ENCODE data around the gene CDK19.
"Not testable (repeated sequence)": the region's sequence is repeated elsewhere in the genome, so short reads cannot be mapped to it uniquely, and the experiment has no call there.

CDK19 gene

GRCh38 chr6:110608151-110608550, 207.1 kb downstream of the CDK19 start:
- Histone ChIP-seq H3K9me3 (replicated peaks in 1 of 2; ENCODE audit: control insufficient read depth in 2 of 2, insufficient read depth in 1 of 2, low read depth in 1 of 2, low read length in 2 of 2) (no peaks in the 10 kb centered on the region), H3K4me2 (ENCODE audit: insufficient read depth, low read length, poor library complexity, severe bottlenecking) (no peak overlapping the region), H3K4ac (ENCODE audit: low read length) (no peak overlapping the region), H2BK5ac (ENCODE audit: low read length) (no peak overlapping the region), H4K8ac (ENCODE audit: low read depth, low read length) (no peak overlapping the region), H3K79me1 (ENCODE audit: low read depth, low read length) (no peaks in the 10 kb centered on the region), H2BK15ac (ENCODE audit: low read length) (no peak overlapping the region), H3K4me3 (ENCODE audit: low read length in 2 of 2) (no peak overlapping the region), H3K9ac (ENCODE audit: low read depth, low read length, poor library complexity) (no peak overlapping the region), H2BK120ac (ENCODE audit: low read depth, low read length) (no peak overlapping the region), H2AFZ (ENCODE audit: low read length) (no peak overlapping the region), H3K4me1 (ENCODE audit: control insufficient read depth in 2 of 2, insufficient read depth in 1 of 2, low read depth in 1 of 2, low read length in 2 of 2) (no peaks in the 10 kb centered on the region), H3K23ac (ENCODE audit: low read depth, low read length, poor library complexity) (no peak overlapping the region), H3K18ac (ENCODE audit: low read length) (no peak overlapping the region), H2BK12ac (ENCODE audit: low read length) (no peak overlapping the region), H3K27ac (replicated peaks; ENCODE audit: low read length) (no peak overlapping the region), H4K91ac (ENCODE audit: low read depth, low read length, poor library complexity) (no peak overlapping the region), H3K14ac (ENCODE audit: low read length) (no peak overlapping the region), H2AK5ac (ENCODE audit: low read depth, low read length) (no peak overlapping the region), H3K27me3 (ENCODE audit: control insufficient read depth in 3 of 3, insufficient read depth in 3 of 3, low read depth in 1 of 3, low read length in 3 of 3) (no peaks in the 10 kb centered on the region), H3K36me3 (replicated peaks in 1 of 2; ENCODE audit: control insufficient read depth in 2 of 2, insufficient read depth in 2 of 2, low read length in 2 of 2) (peaks cover 1 to 33% of the 10 kb centered on the region in 2 donors)
- no CpG with 5 or more reads among the region's 2 CpGs for WGBS, 2 donors (ENCODE audit: extremely low coverage in 2 of 2, insufficient read length in 2 of 2, insufficient replicate concordance in 1 of 2)
- DNase-seq (ENCODE audit: low spot score), result no peak

GRCh38 chr6:110606151-110606550, 209.1 kb downstream of the CDK19 start:
- Histone ChIP-seq H3K18ac (ENCODE audit: low read length) (no peak overlapping the region), H3K23ac (ENCODE audit: low read depth, low read length, poor library complexity) (no peak overlapping the region), H3K9me3 (replicated peaks in 1 of 2; ENCODE audit: control insufficient read depth in 2 of 2, insufficient read depth in 1 of 2, low read depth in 1 of 2, low read length in 2 of 2) (no peaks in the 10 kb centered on the region), H3K9ac (ENCODE audit: low read depth, low read length, poor library complexity) (no peak overlapping the region), H3K14ac (ENCODE audit: low read length) (no peak overlapping the region), H3K79me1 (ENCODE audit: low read depth, low read length) (no peaks in the 10 kb centered on the region), H3K27ac (replicated peaks; ENCODE audit: low read length) (no peak overlapping the region), H2BK12ac (ENCODE audit: low read length) (no peak overlapping the region), H3K4me2 (ENCODE audit: insufficient read depth, low read length, poor library complexity, severe bottlenecking) (no peak overlapping the region), H3K4me1 (ENCODE audit: control insufficient read depth in 2 of 2, insufficient read depth in 1 of 2, low read depth in 1 of 2, low read length in 2 of 2) (no peaks in the 10 kb centered on the region), H2AFZ (ENCODE audit: low read length) (no peak overlapping the region), H3K4me3 (ENCODE audit: low read length in 2 of 2) (no peak overlapping the region), H3K4ac (ENCODE audit: low read length) (no peak overlapping the region), H4K91ac (ENCODE audit: low read depth, low read length, poor library complexity) (no peak overlapping the region), H2BK5ac (ENCODE audit: low read length) (no peak overlapping the region), H2BK120ac (ENCODE audit: low read depth, low read length) (no peak overlapping the region), H2AK5ac (ENCODE audit: low read depth, low read length) (no peak overlapping the region), H2BK15ac (ENCODE audit: low read length) (no peak overlapping the region), H4K8ac (ENCODE audit: low read depth, low read length) (no peak overlapping the region), H3K36me3 (replicated peaks in 1 of 2; ENCODE audit: control insufficient read depth in 2 of 2, insufficient read depth in 2 of 2, low read length in 2 of 2) (peaks cover 0 to 16% of the 10 kb centered on the region in 2 donors), H3K27me3 (ENCODE audit: control insufficient read depth in 3 of 3, insufficient read depth in 3 of 3, low read depth in 1 of 3, low read length in 3 of 3) (no peaks in the 10 kb centered on the region)
- no CpG with 5 or more reads among the region's 4 CpGs for whole genome bisulfite sequencing, 2 donors (ENCODE audit: extremely low coverage in 2 of 2, insufficient read length in 2 of 2, insufficient replicate concordance in 1 of 2)
- no peak for DNase-seq (ENCODE audit: low spot score)

- H3K9me3 ChIP-seq (replicated peaks in 1 of 2; ENCODE audit: control insufficient read depth in 2 of 2, insufficient read depth in 1 of 2, low read depth in 1 of 2, low read length in 2 of 2); H2BK5ac ChIP-seq (ENCODE audit: low read length); H3K23ac ChIP-seq (ENCODE audit: low read depth, low read length, poor library complexity); H4K8ac ChIP-seq (ENCODE audit: low read depth, low read length); H3K18ac ChIP-seq (ENCODE audit: low read length); DNase-seq (ENCODE audit: low spot score); H3K4me1 ChIP-seq (ENCODE audit: control insufficient read depth in 2 of 2, insufficient read depth in 1 of 2, low read depth in 1 of 2, low read length in 2 of 2); H2AFZ ChIP-seq (ENCODE audit: low read length); H2BK12ac ChIP-seq (ENCODE audit: low read length); H3K36me3 ChIP-seq (replicated peaks in 1 of 2; ENCODE audit: control insufficient read depth in 2 of 2, insufficient read depth in 2 of 2, low read length in 2 of 2); H3K9ac ChIP-seq (ENCODE audit: low read depth, low read length, poor library complexity); H2BK15ac ChIP-seq (ENCODE audit: low read length); H3K4me2 ChIP-seq (ENCODE audit: insufficient read depth, low read length, poor library complexity, severe bottlenecking); H3K14ac ChIP-seq (ENCODE audit: low read length); H4K91ac ChIP-seq (ENCODE audit: low read depth, low read length, poor library complexity); H2AK5ac ChIP-seq (ENCODE audit: low read depth, low read length); H3K4ac ChIP-seq (ENCODE audit: low read length); H3K27me3 ChIP-seq (ENCODE audit: control insufficient read depth in 3 of 3, insufficient read depth in 3 of 3, low read depth in 1 of 3, low read length in 3 of 3); H2BK120ac ChIP-seq (ENCODE audit: low read depth, low read length); H3K27ac ChIP-seq (replicated peaks; ENCODE audit: low read length); H3K79me1 ChIP-seq (ENCODE audit: low read depth, low read length); H3K4me3 ChIP-seq (ENCODE audit: low read length in 2 of 2): not testable (repeated sequence)
- no CpG with 5 or more reads among the region's 3 CpGs for WGBS, 2 donors (ENCODE audit: extremely low coverage in 2 of 2, insufficient read length in 2 of 2, insufficient replicate concordance in 1 of 2)
Observed at GRCh38 chr6:110600640-110601039, 214.6 kb downstream of the CDK19 start.

- H3K4me1 ChIP-seq (ENCODE audit: control insufficient read depth in 2 of 2, insufficient read depth in 1 of 2, low read depth in 1 of 2, low read length in 2 of 2), result peaks cover 0 to 2% of the 10 kb centered on the region in 2 donors
- H3K4me2 ChIP-seq (ENCODE audit: insufficient read depth, low read length, poor library complexity, severe bottlenecking), result no peak overlapping the region
- H3K79me1 ChIP-seq (ENCODE audit: low read depth, low read length), result no peaks in the 10 kb centered on the region
- no peak overlapping the region for H3K9ac ChIP-seq (ENCODE audit: low read depth, low read length, poor library complexity)
- H4K8ac ChIP-seq (ENCODE audit: low read depth, low read length), result no peak overlapping the region
- H3K23ac ChIP-seq (ENCODE audit: low read depth, low read length, poor library complexity), result no peak overlapping the region
- WGBS, 2 donors (ENCODE audit: extremely low coverage in 2 of 2, insufficient read length in 2 of 2, insufficient replicate concordance in 1 of 2), result no CpG with 5 or more reads among the region's 3 CpGs
- H3K9me3 ChIP-seq (replicated peaks in 1 of 2; ENCODE audit: control insufficient read depth in 2 of 2, insufficient read depth in 1 of 2, low read depth in 1 of 2, low read length in 2 of 2), result no peaks in the 10 kb centered on the region
- H3K4ac ChIP-seq (ENCODE audit: low read length), result no peak overlapping the region
- H2AFZ ChIP-seq (ENCODE audit: low read length), result no peak overlapping the region
- no peak overlapping the region for H3K4me3 ChIP-seq (ENCODE audit: low read length in 2 of 2)
- no peak overlapping the region for H4K91ac ChIP-seq (ENCODE audit: low read depth, low read length, poor library complexity)
- H2BK120ac ChIP-seq (ENCODE audit: low read depth, low read length), result no peak overlapping the region
- DNase-seq (ENCODE audit: low spot score), result no peak
- no peak overlapping the region for H2BK15ac ChIP-seq (ENCODE audit: low read length)
- no peak overlapping the region for H3K27ac ChIP-seq (replicated peaks; ENCODE audit: low read length)
- H2AK5ac ChIP-seq (ENCODE audit: low read depth, low read length), result no peak overlapping the region
- no peak overlapping the region for H3K18ac ChIP-seq (ENCODE audit: low read length)
- no peak overlapping the region for H2BK12ac ChIP-seq (ENCODE audit: low read length)
- H3K36me3 ChIP-seq (replicated peaks in 1 of 2; ENCODE audit: control insufficient read depth in 2 of 2, insufficient read depth in 2 of 2, low read length in 2 of 2), result no peaks in the 10 kb centered on the region
- H2BK5ac ChIP-seq (ENCODE audit: low read length), result no peak overlapping the region
- no peaks in the 10 kb centered on the region for H3K27me3 ChIP-seq (ENCODE audit: control insufficient read depth in 3 of 3, insufficient read depth in 3 of 3, low read depth in 1 of 3, low read length in 3 of 3)
- H3K14ac ChIP-seq (ENCODE audit: low read length), result no peak overlapping the region
Observed at GRCh38 chr6:110597761-110598160, 217.5 kb downstream of the CDK19 start.

Data from neuronal stem cell (in vitro differentiated cells).